ENCODE measurements around the gene CSNK1G1.
A peak's percentile ranks its signal among the peaks of the same experiment; 100 is the strongest.

Gene CSNK1G1

DNA sequence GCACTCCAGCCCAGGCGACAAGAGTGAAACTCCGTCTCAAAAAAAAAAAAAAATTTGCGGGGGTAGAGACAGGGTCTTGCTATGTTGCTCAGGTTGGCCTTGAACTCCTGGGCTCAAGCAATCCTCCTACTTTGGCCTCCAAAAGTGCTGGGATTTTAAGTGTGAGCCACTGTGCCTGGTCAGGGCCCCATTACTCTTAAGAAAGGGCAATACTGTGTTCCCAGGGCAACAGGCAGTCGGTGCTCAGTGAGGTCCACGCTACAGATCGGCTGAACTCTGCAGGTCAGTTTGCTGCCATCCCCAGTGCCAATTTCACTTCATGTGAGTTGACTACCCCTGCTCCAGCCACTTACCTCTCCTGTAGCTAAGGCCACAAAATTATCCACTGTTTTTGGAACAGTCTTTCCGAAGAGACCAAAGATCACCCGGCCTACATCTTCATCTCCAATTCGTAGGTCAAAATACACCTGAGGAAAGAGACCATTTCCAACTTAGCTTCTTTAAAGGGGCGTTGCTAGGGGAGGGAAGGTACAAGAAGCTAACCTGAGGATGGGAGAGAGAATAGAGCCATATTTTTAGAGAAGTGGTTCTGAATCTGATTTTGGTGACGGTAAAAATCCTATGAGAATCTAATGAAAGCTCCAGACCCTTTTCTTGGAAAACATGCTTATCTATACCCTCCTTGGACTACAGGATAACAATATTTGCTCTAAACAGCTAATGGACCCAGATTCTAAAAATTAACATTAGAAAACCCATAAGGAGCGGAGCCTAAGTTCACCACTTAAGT, 194.1 kb downstream of the CSNK1G1 start:
- peak overlapping the region; percentile 98 for H3K4me3 ChIP-seq (ENCODE audit: low read depth, low read length)
- DNase-seq (ENCODE audit: low read depth) = no peak
- TF ChIP-seq, protein P1, sequence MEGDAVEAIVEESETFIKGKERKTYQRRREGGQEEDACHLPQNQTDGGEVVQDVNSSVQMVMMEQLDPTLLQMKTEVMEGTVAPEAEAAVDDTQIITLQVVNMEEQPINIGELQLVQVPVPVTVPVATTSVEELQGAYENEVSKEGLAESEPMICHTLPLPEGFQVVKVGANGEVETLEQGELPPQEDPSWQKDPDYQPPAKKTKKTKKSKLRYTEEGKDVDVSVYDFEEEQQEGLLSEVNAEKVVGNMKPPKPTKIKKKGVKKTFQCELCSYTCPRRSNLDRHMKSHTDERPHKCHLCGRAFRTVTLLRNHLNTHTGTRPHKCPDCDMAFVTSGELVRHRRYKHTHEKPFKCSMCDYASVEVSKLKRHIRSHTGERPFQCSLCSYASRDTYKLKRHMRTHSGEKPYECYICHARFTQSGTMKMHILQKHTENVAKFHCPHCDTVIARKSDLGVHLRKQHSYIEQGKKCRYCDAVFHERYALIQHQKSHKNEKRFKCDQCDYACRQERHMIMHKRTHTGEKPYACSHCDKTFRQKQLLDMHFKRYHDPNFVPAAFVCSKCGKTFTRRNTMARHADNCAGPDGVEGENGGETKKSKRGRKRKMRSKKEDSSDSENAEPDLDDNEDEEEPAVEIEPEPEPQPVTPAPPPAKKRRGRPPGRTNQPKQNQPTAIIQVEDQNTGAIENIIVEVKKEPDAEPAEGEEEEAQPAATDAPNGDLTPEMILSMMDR (conservative IDR thresholded peaks at IDR 0.05; ENCODE audit: low read depth, low read length) = no peak

DNA sequence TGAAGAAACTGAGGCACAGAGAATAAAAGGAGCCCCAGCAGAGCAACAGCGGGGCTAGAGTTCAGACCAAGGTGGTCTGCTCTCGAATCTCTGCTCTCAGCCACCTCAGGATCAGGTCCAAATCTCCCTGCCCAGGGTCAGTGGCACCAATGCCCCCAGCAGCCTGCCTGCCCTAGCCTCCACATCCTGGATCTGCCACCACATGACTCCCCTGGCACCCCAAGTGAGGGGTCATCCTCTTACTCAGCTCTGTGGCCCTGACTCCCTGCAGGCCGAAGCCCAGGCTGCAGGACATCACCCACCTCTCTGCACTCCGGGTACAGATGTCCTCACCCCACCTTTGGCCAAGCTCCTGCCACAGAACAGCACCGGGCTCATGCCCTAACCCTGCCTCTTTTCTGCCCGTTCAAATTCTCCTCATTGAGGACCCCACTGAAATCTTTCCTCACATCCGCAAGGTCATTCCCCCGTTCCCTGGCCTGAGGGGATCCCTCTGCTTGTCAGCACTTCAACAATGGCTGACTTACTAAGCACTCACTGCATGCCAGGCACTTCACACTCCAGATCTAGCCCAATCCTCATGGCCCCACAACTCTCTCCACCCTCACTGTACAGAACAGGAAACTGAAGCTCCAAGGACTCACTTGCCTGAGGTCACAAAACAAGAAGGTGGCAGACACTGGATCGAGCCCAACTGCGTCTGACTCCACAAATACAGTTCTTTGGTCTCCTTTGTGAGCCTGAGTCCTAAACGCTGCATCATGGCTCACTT, 197.4 kb downstream of the CSNK1G1 start:
- no peak overlapping the region for H3K4me3 ChIP-seq (ENCODE audit: low read depth, low read length)
- TF ChIP-seq, protein P1 (conservative IDR thresholded peaks at IDR 0.05; ENCODE audit: low read depth, low read length) = no peak
- DNase-seq (ENCODE audit: low read depth) = no peak

DNA sequence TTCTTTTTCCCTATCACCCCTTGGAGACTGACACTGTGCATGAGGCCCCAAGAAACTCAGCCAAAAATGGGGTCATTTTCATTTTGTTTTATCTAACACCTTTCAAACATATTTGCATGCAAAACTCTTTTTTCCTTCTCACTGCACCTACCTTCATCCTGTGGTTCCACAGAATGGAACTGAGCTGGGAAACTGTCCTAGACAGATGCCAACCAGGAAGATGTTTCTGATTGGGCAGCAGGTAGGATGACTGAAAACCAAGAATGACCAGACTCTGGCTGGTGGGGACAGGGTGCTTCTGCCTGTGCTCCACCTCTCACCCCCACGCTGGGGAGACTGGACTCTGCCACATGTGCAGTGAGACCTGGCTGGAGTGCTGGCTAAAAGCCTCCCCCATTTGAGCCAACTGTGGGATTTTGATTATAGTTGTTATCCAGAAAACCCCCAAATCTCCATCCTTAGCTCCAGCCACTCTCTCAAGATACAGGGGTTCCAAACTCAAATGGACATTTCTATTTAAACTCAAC, 198.3 kb downstream of the CSNK1G1 start:
- TF ChIP-seq, protein P1 (conservative IDR thresholded peaks at IDR 0.05; ENCODE audit: low read depth, low read length) = no peak
- no peak overlapping the region for H3K4me3 ChIP-seq (ENCODE audit: low read depth, low read length)
- no peak for DNase-seq (ENCODE audit: low read depth)

DNA sequence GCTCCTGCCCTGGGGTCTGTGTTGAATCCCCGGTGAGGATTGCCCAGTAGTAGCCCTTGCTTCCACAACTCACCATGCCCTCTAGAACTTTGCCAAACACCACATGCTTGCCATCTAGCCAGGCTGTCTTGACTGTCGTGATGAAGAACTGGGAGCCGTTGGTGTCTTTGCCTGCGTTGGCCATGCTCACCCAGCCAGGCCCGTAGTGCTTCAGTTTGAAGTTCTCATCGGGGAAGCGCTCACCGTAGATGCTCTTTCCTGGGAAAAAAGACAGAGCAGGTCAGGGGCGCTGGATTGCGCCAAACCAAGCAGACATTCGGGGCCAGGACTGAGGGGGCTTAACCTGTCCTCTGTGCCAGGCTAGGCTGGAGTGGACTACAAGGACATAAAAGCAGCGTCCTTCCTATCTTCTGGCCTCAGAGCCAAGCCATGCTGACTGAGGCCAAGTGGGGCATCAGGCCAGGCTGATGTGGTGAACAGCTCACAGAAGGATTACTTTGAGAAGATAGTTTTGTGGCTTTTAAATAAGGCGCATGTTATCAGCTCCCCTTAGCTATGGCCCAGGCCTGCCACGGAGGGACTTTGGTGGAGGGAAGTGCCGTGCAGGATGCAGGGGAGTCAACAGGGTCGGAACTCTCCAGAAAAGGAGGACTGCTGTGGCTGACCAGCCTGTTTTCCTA, 199.2 kb downstream of the CSNK1G1 start:
- no peak overlapping the region for H3K4me3 ChIP-seq (ENCODE audit: low read depth, low read length)
- no peak for DNase-seq (ENCODE audit: low read depth)
- TF ChIP-seq, protein P1 (conservative IDR thresholded peaks at IDR 0.05; ENCODE audit: low read depth, low read length) = no peak

DNA sequence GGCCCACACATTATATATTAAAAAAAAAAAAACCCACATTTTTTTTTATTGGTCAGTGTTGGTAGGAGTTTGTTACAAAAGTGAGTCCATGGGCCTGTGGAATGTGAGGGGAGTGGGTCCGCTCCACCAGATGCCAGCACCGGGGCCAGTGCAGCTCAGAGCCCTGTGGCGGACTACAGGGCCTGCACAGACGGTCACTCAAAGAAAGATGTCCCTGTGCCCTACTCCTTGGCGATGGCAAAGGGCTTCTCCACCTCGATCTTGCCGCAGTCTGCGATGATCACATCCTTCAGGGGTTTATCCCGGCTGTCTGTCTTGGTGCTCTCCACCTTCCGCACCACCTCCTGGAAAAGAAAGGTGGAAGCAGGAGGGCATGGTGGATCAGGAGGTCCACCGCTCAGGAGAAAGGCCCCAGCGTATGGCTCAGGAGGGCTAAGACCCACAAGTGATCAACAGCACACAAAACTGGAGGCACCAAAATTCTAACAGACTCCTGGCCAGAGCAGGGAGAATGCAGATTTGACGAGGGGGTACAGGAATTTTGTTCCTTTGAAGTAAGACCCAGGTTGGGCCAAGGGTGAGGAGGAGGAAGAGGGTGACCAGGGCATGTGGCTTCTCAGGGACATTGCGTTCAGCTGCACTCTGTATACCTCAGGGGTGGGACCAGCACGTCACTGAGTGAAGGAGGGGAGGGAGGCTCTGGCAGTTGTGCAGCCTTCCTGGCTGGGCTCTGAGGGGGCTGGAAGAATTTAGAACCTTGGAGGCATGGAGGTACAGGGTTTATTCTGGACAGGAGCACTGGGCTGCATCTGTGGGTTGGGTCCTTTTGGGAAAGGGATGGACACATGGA, 199.9 kb downstream of the CSNK1G1 start:
- no peak for DNase-seq (ENCODE audit: low read depth)
- TF ChIP-seq, protein P1 (conservative IDR thresholded peaks at IDR 0.05; ENCODE audit: low read depth, low read length) = no peak
- no peak overlapping the region for H3K4me3 ChIP-seq (ENCODE audit: low read depth, low read length)

Measured in choroid plexus epithelial cell (primary cell).